SKM-1 treated with dmso at 0.1 percent for 144 hours (cell line): ENCODE results near the gene RGCC.
"Not testable (repeated sequence)": the region's sequence is repeated elsewhere in the genome, so short reads cannot be mapped to it uniquely, and the experiment has no call there.

Experiments used
- DNase-seq: peaks from one replicate; lab custom pipeline; 2025; ENCODE audit not compliant: unreplicated experiment; lab: John Stamatoyannopoulos, UW

RGCC gene

DNA sequence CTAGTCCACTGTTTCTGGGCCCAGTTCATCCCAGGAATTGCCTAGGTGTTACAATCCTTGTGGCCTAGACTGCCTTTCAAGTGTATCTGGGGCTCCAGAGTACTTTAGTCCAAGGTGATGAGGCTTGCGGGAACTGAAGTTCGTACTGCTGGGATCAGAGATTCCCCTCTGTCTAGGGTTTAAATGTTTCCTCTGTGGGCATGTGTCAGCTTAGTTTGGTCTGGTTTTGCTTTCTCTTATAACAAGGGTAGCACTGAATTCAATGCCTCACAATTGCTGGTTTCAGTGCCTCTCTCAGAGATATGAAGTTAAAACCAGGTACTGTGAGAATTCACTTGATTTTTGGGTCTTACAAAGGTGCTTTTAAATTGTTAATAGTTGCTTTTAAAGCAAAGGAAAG lies 30.8 kb downstream of the RGCC start:
- no peak for DNase-seq

DNA sequence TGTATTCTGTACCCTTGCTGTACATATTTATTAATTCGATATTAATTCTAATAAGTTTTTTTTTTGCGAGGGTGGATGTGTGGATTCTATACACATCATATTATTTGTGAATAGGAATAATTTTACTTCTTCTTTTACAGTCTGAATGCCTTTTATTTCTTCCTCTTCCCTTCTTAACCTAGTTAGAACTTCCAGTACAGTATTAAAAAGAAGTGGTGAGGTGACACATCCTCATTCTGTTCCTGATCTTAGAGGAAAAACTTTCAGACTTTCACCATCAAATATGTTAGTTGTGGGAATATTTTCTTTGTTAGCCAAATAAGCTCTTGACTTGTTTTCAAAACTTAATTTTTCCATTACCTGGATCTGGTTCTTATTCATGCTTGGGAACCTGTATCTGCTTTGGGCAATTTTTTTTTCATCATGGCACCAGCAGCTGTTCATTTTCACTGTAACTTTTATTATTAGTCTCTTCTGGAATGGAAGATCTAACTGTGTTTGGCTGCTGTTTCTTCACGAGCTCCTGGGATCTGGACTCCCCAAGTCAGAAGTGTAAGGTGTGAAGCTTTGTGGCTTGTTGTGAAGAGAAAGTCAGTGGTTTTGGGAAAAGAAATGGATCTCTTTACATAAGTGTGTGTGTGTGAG lies 33.1 kb downstream of the RGCC start:
- no peak for DNase-seq

GRCh38 chr13:41491436-41491835 lies 34.1 kb downstream of the RGCC start:
- no peak for DNase-seq

DNA sequence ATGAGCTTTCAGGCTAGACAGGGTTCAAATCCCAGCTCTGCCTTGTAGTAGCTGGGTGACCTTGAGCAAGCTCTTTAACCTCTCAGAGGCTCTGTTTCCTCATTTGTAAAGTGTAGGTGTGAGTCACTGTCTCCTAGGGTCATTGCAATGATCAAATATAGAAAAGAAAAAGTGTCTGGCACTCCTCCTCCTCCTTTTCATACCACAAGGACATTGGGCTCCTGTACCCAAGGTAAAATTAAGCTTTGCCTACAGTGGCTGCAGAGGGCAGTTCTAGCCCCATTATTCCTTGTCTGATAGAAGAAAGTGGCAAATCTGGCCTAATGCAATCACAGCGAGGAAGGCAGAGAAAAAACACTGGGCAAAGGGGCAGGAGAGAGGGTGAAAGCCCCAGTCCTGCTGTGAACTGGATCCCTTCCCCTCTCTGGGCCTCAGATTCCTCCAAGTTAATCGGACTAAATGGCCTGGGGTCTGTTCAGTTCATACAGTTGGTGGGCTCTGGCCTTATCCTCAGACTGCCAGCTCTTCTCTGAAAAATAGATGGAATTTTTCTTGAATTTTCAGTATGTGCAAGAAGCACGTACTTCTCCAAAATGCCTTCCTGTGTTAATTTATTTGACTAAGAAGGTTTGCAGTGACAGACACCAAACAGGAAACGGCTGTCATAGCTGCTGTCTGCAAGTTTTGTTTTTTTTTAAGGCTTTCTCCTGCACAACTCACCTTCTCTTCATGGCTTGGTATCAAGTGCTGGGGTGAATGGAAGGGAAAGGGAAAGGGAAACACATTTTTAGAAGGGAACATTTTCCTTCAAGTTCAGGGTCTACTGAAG lies 35.3 kb downstream of the RGCC start:
- DNase-seq = peak; percentile 31

GRCh38 chr13:41494202-41494601 lies 36.9 kb downstream of the RGCC start:
- no peak for DNase-seq

DNA sequence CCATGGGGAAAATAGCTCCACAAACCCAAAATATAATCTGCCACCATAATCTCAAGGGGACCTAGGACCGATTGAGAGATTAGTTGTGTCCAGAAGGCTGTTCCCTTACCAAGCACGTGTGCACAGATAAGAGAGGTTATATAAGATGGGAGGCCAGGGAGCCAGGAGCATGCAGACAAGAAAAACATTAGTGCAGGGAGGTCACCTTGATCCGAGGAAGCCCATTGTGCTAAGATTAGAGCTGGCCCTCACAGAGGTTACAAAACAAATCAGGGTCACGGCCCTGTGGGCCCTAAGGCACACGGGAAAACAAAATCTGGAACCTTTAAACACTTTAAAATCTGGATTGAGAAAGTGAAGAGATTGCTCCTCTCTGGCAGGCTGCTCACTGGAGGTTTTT lies 37.7 kb downstream of the RGCC start:
- no peak for DNase-seq

- no peak for DNase-seq
Measured at GRCh38 chr13:41496420-41497234, 39.3 kb downstream of the RGCC start.

- DNase-seq = no peak
Measured at GRCh38 chr13:41497436-41497835, 40.1 kb downstream of the RGCC start.

DNA sequence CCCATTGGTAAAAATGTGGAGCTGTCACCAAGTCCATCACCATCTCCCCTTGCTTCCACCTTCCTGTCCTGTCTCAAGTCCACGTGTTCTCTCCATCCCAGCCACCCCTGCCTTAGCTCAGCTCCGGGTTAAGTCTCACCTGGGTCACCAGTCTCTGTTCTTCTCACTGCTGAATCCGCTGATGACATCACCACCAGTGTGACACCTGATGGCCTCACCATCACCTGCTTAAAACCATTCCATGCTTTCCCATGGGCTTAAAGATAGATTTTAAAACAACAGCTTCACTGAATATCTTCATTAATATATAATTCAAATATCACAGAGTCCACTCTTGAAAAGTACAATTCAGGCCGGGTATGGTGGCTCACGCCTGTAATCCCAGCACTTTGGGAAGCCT lies 42.1 kb downstream of the RGCC start:
- no peak for DNase-seq

DNA sequence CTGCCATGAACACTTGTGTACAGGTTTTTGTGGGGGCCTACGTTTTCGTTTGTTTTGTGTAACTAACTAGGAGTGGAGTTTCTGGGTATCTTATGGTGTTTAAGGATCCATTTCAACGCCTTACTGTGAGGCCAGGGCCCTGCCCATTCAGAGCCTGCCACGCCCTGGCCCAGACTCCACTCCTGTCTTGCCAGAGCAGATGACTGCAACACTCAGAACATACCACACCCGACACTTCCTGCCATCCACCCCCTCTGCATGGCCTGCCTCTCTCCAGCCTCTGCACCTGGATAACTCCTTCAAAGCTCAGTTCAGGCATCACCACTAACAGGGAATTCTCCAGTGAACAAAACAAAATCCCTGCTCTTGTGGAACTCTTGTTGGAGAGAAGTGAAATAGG lies 43.2 kb downstream of the RGCC start:
- no peak for DNase-seq

GRCh38 chr13:41501281-41501680 lies 43.9 kb downstream of the RGCC start:
- DNase-seq = no peak

DNA sequence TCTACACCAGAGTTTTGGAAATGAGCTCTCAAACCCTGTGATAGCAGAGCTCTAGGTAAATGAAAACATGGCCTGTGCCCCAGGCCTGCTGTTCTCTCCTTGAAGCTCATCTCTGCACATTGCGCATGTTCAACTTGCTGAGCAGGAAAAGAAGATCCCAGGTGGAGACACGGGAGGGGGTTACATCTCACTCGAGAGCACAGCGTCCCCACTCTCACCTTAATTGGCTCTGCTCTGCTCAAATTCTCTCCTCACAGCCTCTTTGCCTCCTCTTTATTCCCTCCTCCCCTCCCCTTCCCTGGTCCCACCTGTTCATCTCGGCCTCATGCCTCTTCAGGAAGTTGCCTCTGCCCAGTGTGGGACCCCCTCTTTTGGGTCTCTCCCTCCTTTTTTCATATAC lies 44.7 kb downstream of the RGCC start:
- no peak for DNase-seq

DNA sequence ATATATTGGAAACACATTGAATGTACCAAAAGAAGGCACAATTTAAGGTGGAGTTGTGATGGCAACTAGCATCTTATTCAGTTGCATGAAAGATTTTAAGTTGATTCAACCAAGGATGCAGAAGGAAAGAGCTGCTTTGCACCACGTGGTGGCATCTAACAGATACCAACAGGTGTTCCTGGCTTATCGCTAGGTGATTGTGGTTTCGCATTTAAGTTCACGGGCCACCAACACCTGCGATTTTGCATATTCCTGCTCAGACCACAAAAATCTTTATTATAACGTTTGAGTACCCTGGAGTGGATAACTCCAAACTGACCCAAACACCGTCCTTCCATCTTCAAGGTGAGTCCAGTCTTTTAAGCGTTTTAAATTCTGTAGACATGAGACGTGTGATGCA lies 45.3 kb downstream of the RGCC start:
- DNase-seq = no peak

- DNase-seq = no peak
Measured at GRCh38 chr13:41503356-41503755, 46.0 kb downstream of the RGCC start.

GRCh38 chr13:41504657-41505056 lies 47.3 kb downstream of the RGCC start:
- not testable (repeated sequence) for DNase-seq

GRCh38 chr13:41505209-41505835 lies 48.0 kb downstream of the RGCC start:
- DNase-seq = no peak

GRCh38 chr13:41506312-41506711 lies 49.0 kb downstream of the RGCC start:
- DNase-seq = no peak

DNA sequence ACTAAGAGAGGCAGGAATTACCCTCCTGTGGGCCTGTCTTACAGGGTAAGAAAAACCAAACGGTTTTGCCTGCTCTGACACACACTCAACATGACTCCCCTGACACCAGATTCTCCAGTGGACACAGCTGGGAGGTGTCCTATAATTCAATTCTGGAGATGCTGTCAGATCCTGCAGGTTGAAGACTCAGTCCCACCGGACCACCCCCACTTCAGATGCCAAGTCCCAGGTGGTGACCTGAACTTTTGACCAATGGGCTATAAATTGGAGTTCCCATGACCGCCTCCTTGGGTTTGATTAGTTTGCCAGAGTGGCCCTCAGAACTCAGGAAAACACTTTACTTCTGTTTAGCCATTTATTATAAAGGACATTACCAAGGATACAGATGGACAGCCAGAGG lies 52.6 kb downstream of the RGCC start:
- DNase-seq = no peak

DNA sequence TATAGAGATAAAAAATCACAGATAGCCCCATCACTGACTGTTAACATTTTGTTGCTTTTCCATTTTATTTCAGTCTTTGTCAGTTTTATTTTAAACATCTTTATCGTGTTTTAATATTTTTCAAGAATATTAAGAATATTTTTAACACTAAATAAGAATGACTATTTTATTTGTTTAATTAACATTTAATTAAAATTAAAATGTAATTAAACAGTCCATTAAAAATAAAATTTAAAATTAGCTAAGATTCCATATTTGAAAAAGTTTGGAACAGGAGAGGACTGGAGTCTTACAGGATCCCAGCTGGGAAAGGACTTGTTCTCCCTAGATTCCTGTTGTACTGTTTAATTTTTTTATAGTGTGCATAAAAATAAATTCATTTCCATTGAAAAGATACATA lies 54.5 kb downstream of the RGCC start:
- no peak for DNase-seq

- DNase-seq = no peak
Measured at GRCh38 chr13:41512441-41512840, 55.1 kb downstream of the RGCC start.

DNA sequence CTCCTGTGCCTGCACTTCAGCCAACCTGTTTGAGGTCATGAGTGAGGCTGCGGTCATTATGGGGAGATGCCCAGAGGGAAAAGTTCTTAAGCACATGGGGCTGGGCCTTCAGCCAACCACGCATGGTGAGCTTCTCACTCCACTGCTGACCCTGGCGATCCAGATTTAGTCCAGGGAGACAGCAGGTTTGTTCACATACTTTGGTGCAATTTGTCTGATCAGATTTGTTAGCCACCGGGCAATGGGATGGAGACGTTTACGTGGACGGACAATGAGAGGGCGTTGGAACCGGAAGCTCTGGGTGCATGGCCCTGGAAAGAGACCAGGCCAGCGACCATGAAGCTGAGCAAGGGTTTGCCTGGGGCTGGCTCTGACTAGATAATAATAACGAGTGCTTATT lies 56.2 kb downstream of the RGCC start:
- DNase-seq = no peak
